ENCODE measurements around the gene KRT32.
"Not testable (repeated sequence)": the region's sequence is repeated elsewhere in the genome, so short reads cannot be mapped to it uniquely, and the experiment has no call there.

Gene KRT32

GRCh38 chr17:41422586-41422985 is 44.6 kb downstream of the KRT32 start:
- not testable (repeated sequence) for DNase-seq

GRCh38 chr17:41421617-41422016 is 45.6 kb downstream of the KRT32 start:
- no peak for DNase-seq

GRCh38 chr17:41421116-41421515 is 46.1 kb downstream of the KRT32 start:
- DNase-seq, result no peak

GRCh38 chr17:41420134-41420533 is 47.1 kb downstream of the KRT32 start:
- no peak for DNase-seq

GRCh38 chr17:41419716-41420115 is 47.5 kb downstream of the KRT32 start:
- DNase-seq, result no peak

GRCh38 chr17:41418116-41418860 is 48.9 kb downstream of the KRT32 start:
- DNase-seq, result no peak

GRCh38 chr17:41417576-41418015 is 49.6 kb downstream of the KRT32 start:
- DNase-seq, result no peak

- DNase-seq, result no peak
These were observed 50.1 kb downstream of the KRT32 start for GRCh38 chr17:41417127-41417526.

- no peak for DNase-seq
These were observed 50.7 kb downstream of the KRT32 start for GRCh38 chr17:41416479-41416878.

GRCh38 chr17:41415833-41416335 is 51.3 kb downstream of the KRT32 start:
- no peak for DNase-seq

GRCh38 chr17:41415411-41415810 is 51.8 kb downstream of the KRT32 start:
- no peak for DNase-seq

GRCh38 chr17:41413982-41414381 is 53.2 kb downstream of the KRT32 start:
- no peak for DNase-seq

- DNase-seq, result no peak
These were observed 53.7 kb downstream of the KRT32 start for GRCh38 chr17:41413353-41413957.

GRCh38 chr17:41411072-41411840 is 55.9 kb downstream of the KRT32 start:
- no peak for DNase-seq

All from NCI-H1436 treated with DMSO at 0.1 percent for 48 hours (cell line).